ENCODE measurements around the gene BUB3. TPM values are rescaled to one million over a fixed set of nuclear protein-coding genes. Genes with fewer than 3 reads are reported as not detected.
A peak's percentile ranks its signal among the peaks of the same experiment; 100 is the strongest.

BUB3 gene
- total and polyA plus RNA-seq, 2 of the 8 experiments (the other 6 are each of a cell fraction or from before 2014, with no cell fraction given): 183 to 207 TPM

GRCh38 chr10:123165445-123166072 lies 11.4 kb downstream of the BUB3 start:
- TF ChIP-seq POLR2A (IDR thresholded peaks at IDR 0.05; ENCODE audit: control extremely low read depth in 1 of 2, low read depth in 2 of 2, low read length in 2 of 2) (peak in 1 of 2 experiments; percentile 24; a peak in 1 of 3 replicates), RFX5 (IDR thresholded peaks at IDR 0.05; ENCODE audit: borderline replicate concordance, low read depth, low read length) (no peak), POLR2AphosphoS5 (IDR thresholded peaks at IDR 0.05; ENCODE audit: low read depth, low read length) (0 out of 2 replicates have a peak, but pooled peaks have one; percentile 50), ASH2L (IDR thresholded peaks at IDR 0.05; ENCODE audit: low read length) (no peak), CHD1 (IDR thresholded peaks at IDR 0.05; ENCODE audit: low read depth, low read length) (no peak), CBX8 (IDR thresholded peaks at IDR 0.05; ENCODE audit: borderline replicate concordance, low read depth, low read length) (no peak), TCF12 (IDR thresholded peaks at IDR 0.05; ENCODE audit: low read depth, low read length) (no peak), CTCF (IDR thresholded peaks at IDR 0.05; ENCODE audit: control extremely low read depth in 1 of 3, insufficient read depth in 1 of 3, low read depth in 1 of 3, low read length in 3 of 3) (peak; percentile 32 to 46 (median 44); a peak in 3 of 4 replicates), RAD21 (IDR thresholded peaks at IDR 0.05 in 1 of 2, conservative IDR thresholded peaks at IDR 0.05 in 1 of 2; ENCODE audit: low read depth in 2 of 2, low read length in 2 of 2) (peak; percentile 34 to 40)

More at GRCh38 chr10:123165445-123166072, 11.4 kb downstream of the BUB3 start:
- H2BK12ac ChIP-seq (ENCODE audit: low read depth, low read length): no peak overlapping the region
- peaks cover 0 to 56% of the 10 kb centered on the region in 2 experiments; a peak in 2 of 4 replicates for H3K79me2 ChIP-seq (ENCODE audit: control insufficient read depth in 1 of 2, insufficient read depth in 2 of 2, low read length in 2 of 2)
- peaks cover 18 to 77% (median 48%) of the 10 kb centered on the region in 4 experiments for H3K36me3 ChIP-seq (ENCODE audit: control insufficient read depth in 2 of 4, insufficient read depth in 4 of 4, low read length in 3 of 4)
- H3K4ac ChIP-seq (replicated peaks; ENCODE audit: insufficient read length, low read depth, low read length): no peak overlapping the region
- no peak overlapping the region for H2BK5ac ChIP-seq (ENCODE audit: low read depth, low read length)
- no peak overlapping the region for H3K23ac ChIP-seq (ENCODE audit: insufficient read length)
- no peak overlapping the region for H3K27ac ChIP-seq (ENCODE audit: low read depth, low read length)
- no peak overlapping the region for H4K8ac ChIP-seq (ENCODE audit: extremely low read depth, insufficient read depth, low read length)
- no peak overlapping the region for H4K5ac ChIP-seq (ENCODE audit: insufficient read length, low read depth, low read length)
- CTCF ChIA-PET (ENCODE audit: partially characterized antibody): interaction anchor here (0.9 to 3.2 kb wide), 9 partner anchors 9 to 122 kb away, joined by 3 to 13 read pairs (median 4); no protein-coding TSS in a partner anchor
- POLR2A ChIA-PET (ENCODE audit: partially characterized antibody): interaction anchor here (1.1 to 3.2 kb wide), 2 partner anchors 11 to 15 kb away, joined by 3 to 22 read pairs; partner anchors contain the start of gene BUB3
- no peaks in the 10 kb centered on the region for H3K23me2 ChIP-seq (ENCODE audit: low read depth, low read length)
- no peak overlapping the region for H4K91ac ChIP-seq (replicated peaks; ENCODE audit: insufficient read length, low read length)
- no peak overlapping the region for H3K4me3 ChIP-seq (ENCODE audit: extremely low read depth in 1 of 4, insufficient read depth in 2 of 4, low read depth in 3 of 4, low read length in 4 of 4)
- whole genome bisulfite sequencing, 2 experiments (ENCODE audit: extremely low coverage in 1 of 2, insufficient coverage in 1 of 2, insufficient read length in 1 of 2, insufficient replicate concordance in 2 of 2, low coverage in 1 of 2, low lambda C conversion rate in 2 of 2, missing lambda C conversion rate in 1 of 2): 85% methylated on average over 4 of the region's 4 CpGs; no CpG with 5 or more reads in 1 of the 2 experiments
- H3K9ac ChIP-seq (replicated peaks in 1 of 4; ENCODE audit: extremely low read depth in 1 of 4, low read depth in 3 of 4, low read length in 3 of 4): no peak overlapping the region
- no peak overlapping the region for H2BK120ac ChIP-seq (replicated peaks; ENCODE audit: low read depth, low read length)
- no peak overlapping the region for H3K18ac ChIP-seq (ENCODE audit: extremely low read depth, low read length)
- H3K9me3 ChIP-seq (ENCODE audit: insufficient read depth in 2 of 2, low read depth in 1 of 2, low read length in 1 of 2): no peaks in the 10 kb centered on the region
- no peak overlapping the region for H2AK5ac ChIP-seq (ENCODE audit: low read depth, low read length)
- H4K20me1 ChIP-seq (replicated peaks in 1 of 2; ENCODE audit: control insufficient read depth in 1 of 2, insufficient read depth in 2 of 2, low read length in 2 of 2): peaks cover 6 to 17% of the 10 kb centered on the region in 2 experiments
- DNase-seq (ENCODE audit: low read depth in 1 of 2, low spot score in 2 of 2) (no peak), FAIRE-seq (no peak)
- no peak overlapping the region for H3K4me2 ChIP-seq (ENCODE audit: insufficient read depth in 1 of 2, low read depth in 2 of 2, low read length in 2 of 2)
- H2BK15ac ChIP-seq (ENCODE audit: low read length): no peak overlapping the region
- H3K56ac ChIP-seq (replicated peaks; ENCODE audit: insufficient read length, low read depth, low read length): no peak overlapping the region
- H2AFZ ChIP-seq (ENCODE audit: low read length): no peak overlapping the region
- H2BK20ac ChIP-seq (ENCODE audit: low read length): no peak overlapping the region
- H3K14ac ChIP-seq (ENCODE audit: insufficient read length): no peak overlapping the region
- no peaks in the 10 kb centered on the region for H3K4me1 ChIP-seq (replicated peaks in 1 of 4; ENCODE audit: control insufficient read depth in 3 of 4, insufficient read depth in 4 of 4, low read length in 3 of 4)
- H3K79me1 ChIP-seq (ENCODE audit: low read depth, low read length): no peaks in the 10 kb centered on the region
- H3K27me3 ChIP-seq (replicated peaks in 1 of 4; ENCODE audit: control insufficient read depth in 3 of 4, extremely low read depth in 1 of 4, insufficient read depth in 3 of 4, low read length in 3 of 4): no peaks in the 10 kb centered on the region

All from H1 (cell line).